Testis (tissue), 2 donors: ENCODE measurements around the gene TGFA.

ENCODE experiments used
- CTCF ChIP-seq, 3 experiments: fragments of 450-650 bp in 2 of 3; fragments of 200-600 bp in 1 of 3; sonication (generic) in 1 of 3; IDR thresholded peaks; one replicate each; pipeline ENCODE4 v1.5.1; 2016 to 2019; ENCODE audit warnings: antibody characterized with exemption in 3 of 3, mild to moderate bottlenecking in 2 of 3, moderate library complexity in 1 of 3
- POLR2A ChIP-seq: fragments of 450-650 bp; IDR thresholded peaks from one replicate; pipeline ENCODE4 v1.6.1; 2017; ENCODE audit warnings: antibody characterized with exemption, mild to moderate bottlenecking, moderate library complexity

- TF ChIP-seq CTCF (IDR thresholded peaks at IDR 0.05) (no peak), POLR2A (no peak)
These were observed 20.5 kb upstream of the TGFA start for GRCh38 chr2:70574109-70574508.
